ENCODE data around the gene DUSP2. TPM values are rescaled to one million over a fixed set of nuclear protein-coding genes. Genes with fewer than 3 reads are reported as not detected.
"Not testable (repeated sequence)": the region's sequence is repeated elsewhere in the genome, so short reads cannot be mapped to it uniquely, and the experiment has no call there.

DUSP2 gene
- total and polyA plus RNA-seq, 8 donors, result 3.6 to 9.4 (median 6.0) TPM

- 78 to 96% (median 94%) methylated on average over 5 of the region's 5 CpGs for WGBS, 5 donors
- H3K4me1 ChIP-seq, result no peaks in the 10 kb centered on the region
- no peaks in the 10 kb centered on the region for H3K36me3 ChIP-seq
- H3K4me3 ChIP-seq, result no peak overlapping the region
- no peak for DNase-seq
- intact Hi-C loops (cut with DNase I; ENCODE audit: low total_unique reads), result no loop called here
- peaks cover 0 to 5% (median 3%) of the 10 kb centered on the region in 4 donors for H3K9me3 ChIP-seq
- peak overlapping the region in 4 of 5 donors; percentile 30 to 60 (median 46) for H3K27ac ChIP-seq
- TF ChIP-seq EP300 (IDR thresholded peaks at IDR 0.05) (no peak), POLR2A (IDR thresholded peaks at IDR 0.05) (no peak), CTCF (IDR thresholded peaks at IDR 0.05) (no peak), POLR2AphosphoS5 (IDR thresholded peaks at IDR 0.05) (no peak)
- H3K27me3 ChIP-seq, result peaks cover 0 to 7% (median 0%) of the 10 kb centered on the region in 3 donors
These were observed 18.2 kb upstream of the DUSP2 start for GRCh38 chr2:96163415-96163767.

- Histone ChIP-seq H3K27me3 (peaks cover 0 to 22% (median 0%) of the 10 kb centered on the region in 3 donors), H3K4me3 (no peak overlapping the region), H3K4me1 (no peaks in the 10 kb centered on the region), H3K27ac (peak overlapping the region in 1 of 5 donors; percentile 31), H3K9me3 (peaks cover 0 to 5% (median 3%) of the 10 kb centered on the region in 4 donors), H3K36me3 (no peaks in the 10 kb centered on the region)
- DNase-seq, result peak in 1 of 2 donors; percentile 38
- WGBS, 5 donors, result 25 to 43% (median 38%) methylated on average over 5 of the region's 5 CpGs
- intact Hi-C loops (cut with DNase I; ENCODE audit: low total_unique reads), result no loop called here
- no peak for TF ChIP-seq POLR2A (IDR thresholded peaks at IDR 0.05)
- no peak for TF ChIP-seq CTCF (IDR thresholded peaks at IDR 0.05)
- TF ChIP-seq POLR2AphosphoS5 (IDR thresholded peaks at IDR 0.05), result no peak
- no peak for TF ChIP-seq EP300 (IDR thresholded peaks at IDR 0.05)
These were observed 16.7 kb upstream of the DUSP2 start for GRCh38 chr2:96161898-96162297.

GRCh38 chr2:96160366-96160765 is 15.1 kb upstream of the DUSP2 start:
- 95 to 99% (median 97%) methylated on average over 5 of the region's 5 CpGs for WGBS, 5 donors
- H3K9me3 ChIP-seq; H3K4me3 ChIP-seq; intact Hi-C loops (cut with DNase I; ENCODE audit: low total_unique reads); DNase-seq; H3K36me3 ChIP-seq; H3K27ac ChIP-seq; H3K4me1 ChIP-seq: not testable (repeated sequence)
- H3K27me3 ChIP-seq, result peaks cover 0 to 34% (median 0%) of the 10 kb centered on the region in 3 donors

GRCh38 chr2:96159084-96159830 is 14.0 kb upstream of the DUSP2 start:
- TF ChIP-seq EP300 (IDR thresholded peaks at IDR 0.05), result no peak
- TF ChIP-seq CTCF (IDR thresholded peaks at IDR 0.05), result no peak
- no peak for TF ChIP-seq POLR2AphosphoS5 (IDR thresholded peaks at IDR 0.05)
- no peak for TF ChIP-seq POLR2A (IDR thresholded peaks at IDR 0.05)
- no peaks in the 10 kb centered on the region for H3K36me3 ChIP-seq
- no peak overlapping the region for H3K27ac ChIP-seq
- peaks cover 0 to 32% (median 0%) of the 10 kb centered on the region in 3 donors for H3K27me3 ChIP-seq
- no peaks in the 10 kb centered on the region for H3K4me1 ChIP-seq
- WGBS, 5 donors, result 75 to 80% (median 76%) methylated on average over 17 of the region's 17 CpGs
- H3K4me3 ChIP-seq, result no peak overlapping the region
- peaks cover 0 to 5% (median 3%) of the 10 kb centered on the region in 4 donors for H3K9me3 ChIP-seq
- intact Hi-C loops (cut with DNase I; ENCODE audit: low total_unique reads), result no loop called here
- peak in 1 of 2 donors; percentile 20 for DNase-seq

GRCh38 chr2:96158554-96158940 is 13.3 kb upstream of the DUSP2 start:
- TF ChIP-seq POLR2AphosphoS5 (IDR thresholded peaks at IDR 0.05) (no peak), EP300 (IDR thresholded peaks at IDR 0.05) (no peak), CTCF (IDR thresholded peaks at IDR 0.05) (no peak), POLR2A (IDR thresholded peaks at IDR 0.05) (no peak)
- peaks cover 0 to 32% (median 0%) of the 10 kb centered on the region in 3 donors for H3K27me3 ChIP-seq
- intact Hi-C loops (cut with DNase I; ENCODE audit: low total_unique reads), result no loop called here
- no peaks in the 10 kb centered on the region for H3K4me1 ChIP-seq
- H3K27ac ChIP-seq, result no peak overlapping the region
- peak in 1 of 2 donors; percentile 3 for DNase-seq
- WGBS, 5 donors, result 87 to 92% (median 89%) methylated on average over 6 to 14 of the region's 14 CpGs
- peaks cover 0 to 5% (median 3%) of the 10 kb centered on the region in 4 donors for H3K9me3 ChIP-seq
- no peaks in the 10 kb centered on the region for H3K36me3 ChIP-seq
- no peak overlapping the region for H3K4me3 ChIP-seq
